Keratinocyte (primary cell): ENCODE results near the gene IFI35.

Experiments
- EZH2 ChIP-seq: IDR thresholded peaks from one replicate; pipeline ENCODE4 v1.6.1; 2012; ENCODE audit warnings: inconsistent platforms, mild to moderate bottlenecking, low read length, moderate library complexity
- TF ChIP-seq, protein P1 (sequence below), 3 experiments: IDR thresholded peaks in 1 of 3; conservative IDR thresholded peaks in 1 of 3; optimal IDR thresholded peaks in 1 of 3; 2 replicates in 2 of 3; 3 replicates in 1 of 3; pipeline versions ENCODE3 to v1.5.1; 2011; ENCODE audit warnings: low read length in 3 of 3, mild to moderate bottlenecking in 3 of 3, moderate library complexity in 2 of 3, control low read depth in 1 of 3, inconsistent platforms in 1 of 3; ENCODE audit not compliant: insufficient read depth in 2 of 3; ENCODE audit errors: extremely low read depth in 1 of 3

DNA sequence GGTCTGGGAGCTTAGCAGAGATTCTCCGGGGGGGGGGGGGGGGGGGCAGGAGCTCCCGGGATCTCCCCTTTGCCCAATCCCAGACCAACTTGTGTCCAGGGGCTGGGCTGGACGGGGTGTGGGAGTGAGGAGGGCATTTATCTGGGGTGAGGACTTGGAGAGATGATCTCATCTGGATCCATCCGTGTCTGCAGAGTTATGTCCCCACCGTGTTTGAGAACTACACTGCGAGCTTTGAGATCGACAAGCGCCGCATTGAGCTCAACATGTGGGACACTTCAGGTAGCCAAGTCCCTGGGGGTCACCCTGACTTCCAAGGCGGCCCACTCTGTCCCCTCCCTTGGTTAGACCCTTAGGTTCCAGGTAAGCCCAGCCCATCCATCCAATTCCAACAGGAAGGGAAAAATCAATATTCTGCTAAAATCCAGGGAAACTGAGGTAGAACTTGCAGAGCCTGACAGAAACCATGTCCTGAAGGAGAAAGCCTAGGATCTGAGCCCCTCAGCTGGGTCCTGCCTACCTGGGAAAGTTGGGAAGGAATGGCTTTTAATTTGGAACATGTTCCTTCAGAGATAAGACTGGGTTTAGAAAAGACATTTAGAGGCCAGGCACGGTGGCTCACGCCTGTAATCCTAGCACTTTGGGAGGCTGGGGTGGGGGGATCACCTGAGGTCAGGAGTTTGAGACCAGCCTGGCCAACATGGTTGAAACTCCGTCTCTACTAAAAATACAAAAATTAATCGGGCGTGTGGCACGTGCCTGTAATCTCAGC is 19.4 kb downstream of the IFI35 start:
- TF ChIP-seq, protein P1, sequence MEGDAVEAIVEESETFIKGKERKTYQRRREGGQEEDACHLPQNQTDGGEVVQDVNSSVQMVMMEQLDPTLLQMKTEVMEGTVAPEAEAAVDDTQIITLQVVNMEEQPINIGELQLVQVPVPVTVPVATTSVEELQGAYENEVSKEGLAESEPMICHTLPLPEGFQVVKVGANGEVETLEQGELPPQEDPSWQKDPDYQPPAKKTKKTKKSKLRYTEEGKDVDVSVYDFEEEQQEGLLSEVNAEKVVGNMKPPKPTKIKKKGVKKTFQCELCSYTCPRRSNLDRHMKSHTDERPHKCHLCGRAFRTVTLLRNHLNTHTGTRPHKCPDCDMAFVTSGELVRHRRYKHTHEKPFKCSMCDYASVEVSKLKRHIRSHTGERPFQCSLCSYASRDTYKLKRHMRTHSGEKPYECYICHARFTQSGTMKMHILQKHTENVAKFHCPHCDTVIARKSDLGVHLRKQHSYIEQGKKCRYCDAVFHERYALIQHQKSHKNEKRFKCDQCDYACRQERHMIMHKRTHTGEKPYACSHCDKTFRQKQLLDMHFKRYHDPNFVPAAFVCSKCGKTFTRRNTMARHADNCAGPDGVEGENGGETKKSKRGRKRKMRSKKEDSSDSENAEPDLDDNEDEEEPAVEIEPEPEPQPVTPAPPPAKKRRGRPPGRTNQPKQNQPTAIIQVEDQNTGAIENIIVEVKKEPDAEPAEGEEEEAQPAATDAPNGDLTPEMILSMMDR (optimal IDR thresholded peaks at IDR 0.05 in 1 of 3, IDR thresholded peaks at IDR 0.05 in 1 of 3, conservative IDR thresholded peaks at IDR 0.05 in 1 of 3; ENCODE audit: extremely low read depth in 1 of 3, insufficient read depth in 2 of 3, low read length in 3 of 3), result no peak
- TF ChIP-seq EZH2, result no peak
